Measurements from ENCODE around the gene NTPCR.

NTPCR gene

DNA sequence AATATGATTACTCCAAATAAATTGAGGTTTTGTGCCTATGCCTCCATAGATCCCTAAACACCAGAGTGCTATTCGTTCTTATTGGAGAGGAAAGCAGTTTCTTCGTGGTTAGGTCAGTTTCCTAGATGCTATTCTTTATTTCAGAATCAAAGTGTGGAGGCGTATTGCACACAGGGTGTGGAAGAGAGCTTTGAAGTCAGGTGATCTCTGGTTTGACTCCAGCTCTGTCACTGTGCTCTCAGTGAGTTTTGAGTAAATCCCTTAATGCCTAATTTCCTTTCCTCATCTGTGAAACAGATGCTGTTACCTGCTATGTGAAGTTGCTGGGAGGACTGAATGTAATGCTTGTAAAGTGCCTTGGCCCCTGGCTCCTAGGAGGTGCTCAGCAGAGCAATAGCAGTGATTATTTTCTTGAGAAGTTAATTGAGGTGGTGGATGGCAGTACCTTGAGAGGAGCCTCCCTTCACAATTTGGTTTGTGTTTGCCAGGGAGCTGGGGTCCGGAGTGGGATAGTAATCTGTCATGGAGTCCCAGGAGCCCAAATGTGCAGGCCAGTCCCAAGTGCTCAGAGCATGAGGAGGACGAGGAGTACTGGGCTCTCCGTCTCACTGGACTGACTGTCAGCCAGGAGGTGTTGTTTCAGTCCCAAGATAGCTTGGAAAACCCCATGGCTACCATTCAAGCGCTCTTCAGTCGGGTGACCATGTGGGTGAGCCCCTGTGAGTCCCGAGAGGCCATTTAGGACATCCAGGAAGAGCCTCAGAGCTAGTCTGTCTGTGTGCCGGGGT lies 14.9 kb downstream of the NTPCR start:
- DNase-seq, result no peak

GRCh38 chr1:232965912-232966217 lies 15.5 kb downstream of the NTPCR start:
- no peak for DNase-seq

GRCh38 chr1:232966663-232967062 lies 16.3 kb downstream of the NTPCR start:
- no peak for DNase-seq

- no peak for DNase-seq
These were observed 18.0 kb downstream of the NTPCR start for GRCh38 chr1:232968391-232968790.

DNA sequence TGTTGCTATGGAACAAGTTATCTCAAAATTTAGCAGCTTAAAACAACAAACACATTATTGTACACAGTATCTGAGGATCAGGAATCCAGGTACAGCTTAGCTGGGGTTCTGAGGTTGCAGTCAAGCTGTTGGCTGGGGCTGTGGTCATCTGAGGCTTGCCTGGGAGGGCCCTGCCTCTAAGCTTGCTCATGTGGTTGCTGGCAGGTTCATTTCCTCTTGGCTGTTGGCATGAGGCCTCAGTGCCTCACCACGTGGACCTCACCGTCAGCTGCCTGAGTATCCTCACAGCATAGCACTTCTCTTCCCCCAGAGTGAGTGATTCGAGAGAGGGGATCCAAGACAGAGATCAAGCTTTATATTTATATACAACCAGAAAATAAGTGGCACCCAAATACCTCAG lies 18.6 kb downstream of the NTPCR start:
- peak; percentile 11 for DNase-seq

DNA sequence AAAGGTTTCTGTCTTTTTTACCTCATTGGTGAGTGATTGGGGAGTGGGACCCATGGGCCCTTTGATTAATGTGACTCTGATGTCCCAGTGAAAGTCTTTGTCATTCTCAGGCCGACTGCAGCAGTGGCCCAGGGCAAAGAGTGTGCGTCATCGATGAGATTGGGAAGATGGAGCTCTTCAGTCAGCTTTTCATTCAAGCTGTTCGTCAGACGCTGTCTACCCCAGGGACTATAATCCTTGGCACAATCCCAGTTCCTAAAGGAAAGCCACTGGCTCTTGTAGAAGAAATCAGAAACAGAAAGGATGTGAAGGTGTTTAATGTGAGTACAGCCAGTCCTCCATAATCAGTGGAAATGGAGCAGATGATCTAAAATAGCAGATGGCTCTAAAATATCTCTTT lies 19.4 kb downstream of the NTPCR start:
- no peak for DNase-seq

DNA sequence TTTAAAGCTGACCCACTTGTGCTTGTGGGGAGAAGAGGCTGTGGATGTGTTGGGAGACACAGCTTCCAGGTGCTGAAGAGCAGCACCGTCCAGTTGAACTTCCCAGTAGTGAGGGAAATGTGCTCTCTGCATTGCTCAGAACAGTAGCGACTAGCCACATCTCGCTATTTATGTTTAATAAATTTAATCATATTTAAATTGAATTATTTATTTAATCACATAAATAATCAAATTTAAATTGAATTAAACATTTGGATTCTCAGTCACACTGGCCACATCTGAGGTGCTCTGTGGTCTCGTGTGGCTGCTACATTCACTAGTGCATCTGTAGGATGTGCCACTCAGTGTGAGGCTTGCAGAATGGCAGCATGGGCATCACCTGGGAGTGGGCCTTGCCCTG lies 20.1 kb downstream of the NTPCR start:
- no peak for DNase-seq

GRCh38 chr1:232973652-232974611 lies 23.5 kb downstream of the NTPCR start:
- no peak for DNase-seq

- DNase-seq, result no peak
These were observed 24.6 kb downstream of the NTPCR start for GRCh38 chr1:232974971-232975370.

- peak; percentile 21 for DNase-seq
These were observed 27.8 kb downstream of the NTPCR start for GRCh38 chr1:232978091-232978634.

- peak; percentile 24 for DNase-seq
These were observed 28.4 kb downstream of the NTPCR start for GRCh38 chr1:232978815-232979214.

DNA sequence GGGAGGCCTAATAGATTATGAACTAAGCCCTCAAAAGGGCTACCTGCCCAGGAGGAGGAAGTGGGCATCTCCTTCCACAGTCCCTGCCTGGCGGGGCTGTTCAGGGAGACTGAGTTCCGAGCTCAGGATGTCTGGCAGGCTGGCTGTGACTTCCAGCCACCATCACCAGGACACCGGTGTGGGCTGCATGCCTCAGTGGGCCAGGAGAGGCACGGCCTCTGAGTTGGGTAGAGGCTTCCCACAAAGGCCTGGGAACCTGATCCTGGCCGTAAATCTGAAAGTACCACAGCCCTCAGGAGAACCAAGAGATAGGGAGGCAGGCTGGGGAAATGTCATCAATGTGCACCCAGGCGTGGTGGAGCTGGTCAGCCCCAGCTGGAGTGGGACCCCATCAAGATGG lies 29.1 kb downstream of the NTPCR start:
- no peak for DNase-seq

- DNase-seq, result no peak
These were observed 30.1 kb downstream of the NTPCR start for GRCh38 chr1:232980355-232980978.

GRCh38 chr1:232980986-232981560 lies 30.7 kb downstream of the NTPCR start:
- no peak for DNase-seq

GRCh38 chr1:232982238-232982944 lies 32.0 kb downstream of the NTPCR start:
- no peak for DNase-seq

DNA sequence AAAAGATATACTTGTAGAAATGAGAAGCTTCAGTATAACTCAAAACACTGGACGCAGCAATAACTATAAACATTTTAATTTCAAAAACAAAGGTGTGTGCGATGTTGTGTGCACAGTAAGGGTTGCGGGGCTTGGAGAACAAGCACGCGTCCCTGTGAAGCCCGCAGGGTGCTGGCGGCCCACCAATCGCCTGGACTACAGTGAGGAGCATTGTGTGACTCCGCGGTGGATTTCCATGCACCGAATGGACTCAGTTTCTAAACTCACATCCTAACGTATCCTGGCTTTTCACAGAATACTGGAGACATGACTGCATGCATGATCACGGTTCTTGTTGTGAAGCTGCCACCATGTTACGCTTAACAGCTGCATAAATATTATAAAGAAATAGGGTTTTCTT lies 33.0 kb downstream of the NTPCR start:
- DNase-seq, result no peak

DNA sequence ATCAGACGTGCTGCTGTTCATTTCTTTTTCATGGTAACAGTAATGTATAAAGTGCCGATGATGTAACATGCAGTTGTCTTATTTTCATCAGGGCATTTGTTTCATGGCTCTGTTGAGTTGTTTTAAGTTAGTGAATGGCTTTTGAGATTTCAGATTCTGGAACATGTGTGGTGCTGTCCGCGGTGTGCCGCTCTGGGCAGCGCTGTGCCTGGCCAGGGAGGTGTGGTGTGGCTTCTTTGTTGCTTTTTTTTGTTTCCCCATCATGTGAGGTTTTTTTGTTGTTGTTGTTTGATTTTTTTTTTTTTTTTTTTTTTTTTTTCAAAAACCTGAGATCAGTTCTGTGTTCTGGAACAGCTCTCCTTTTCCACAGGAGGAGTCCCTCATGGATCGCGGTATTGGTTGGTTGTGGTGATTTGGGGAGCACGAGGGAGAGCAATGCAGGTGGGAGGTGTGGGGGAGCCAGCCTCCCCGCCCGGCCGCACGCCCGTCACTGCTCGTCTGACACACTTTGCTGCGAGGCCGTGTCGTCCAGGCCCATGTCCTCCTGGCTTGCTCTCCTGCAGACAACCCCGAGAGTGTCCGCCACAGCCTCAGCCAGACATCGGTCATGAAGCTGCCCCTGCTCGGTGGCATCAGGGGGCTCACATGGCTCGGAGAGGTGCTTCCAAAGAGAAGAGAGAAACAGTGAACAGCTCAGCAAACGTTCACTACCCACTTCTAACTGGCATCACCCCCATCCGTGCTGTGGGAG lies 33.6 kb downstream of the NTPCR start:
- no peak for DNase-seq

GRCh38 chr1:232984577-232985425 lies 34.4 kb downstream of the NTPCR start:
- DNase-seq, result no peak

- DNase-seq, result no peak
These were observed 35.6 kb downstream of the NTPCR start for GRCh38 chr1:232985882-232986526.

- DNase-seq, result no peak
These were observed 36.1 kb downstream of the NTPCR start for GRCh38 chr1:232986527-232986922.

Measured in activated CD4-positive, alpha-beta T cell treated with anti-CD3 and anti-CD28 coated beads, Interleukin-2, Interleukin-6, amounts not matched to agents 100 ng/mL and 50 ng/mL, durations not matched to agents 16 hours and 8 hours (primary cell).